Stimulated activated CD4-positive, alpha-beta T cell treated with anti-CD3 and anti-CD28 coated beads, Interleukin-2, amount 100 ng/mL, for 48 hours (primary cell): ENCODE results near the gene ERF.
A peak's percentile ranks its signal among the peaks of the same experiment; 100 is the strongest.
"Not testable (repeated sequence)": the region's sequence is repeated elsewhere in the genome, so short reads cannot be mapped to it uniquely, and the experiment has no call there.

Experiments
- DNase-seq, 2 donors: peaks; one replicate each; pipeline ENCODE4 v3.0.0-alpha.2; 2020

The ERF gene

DNA sequence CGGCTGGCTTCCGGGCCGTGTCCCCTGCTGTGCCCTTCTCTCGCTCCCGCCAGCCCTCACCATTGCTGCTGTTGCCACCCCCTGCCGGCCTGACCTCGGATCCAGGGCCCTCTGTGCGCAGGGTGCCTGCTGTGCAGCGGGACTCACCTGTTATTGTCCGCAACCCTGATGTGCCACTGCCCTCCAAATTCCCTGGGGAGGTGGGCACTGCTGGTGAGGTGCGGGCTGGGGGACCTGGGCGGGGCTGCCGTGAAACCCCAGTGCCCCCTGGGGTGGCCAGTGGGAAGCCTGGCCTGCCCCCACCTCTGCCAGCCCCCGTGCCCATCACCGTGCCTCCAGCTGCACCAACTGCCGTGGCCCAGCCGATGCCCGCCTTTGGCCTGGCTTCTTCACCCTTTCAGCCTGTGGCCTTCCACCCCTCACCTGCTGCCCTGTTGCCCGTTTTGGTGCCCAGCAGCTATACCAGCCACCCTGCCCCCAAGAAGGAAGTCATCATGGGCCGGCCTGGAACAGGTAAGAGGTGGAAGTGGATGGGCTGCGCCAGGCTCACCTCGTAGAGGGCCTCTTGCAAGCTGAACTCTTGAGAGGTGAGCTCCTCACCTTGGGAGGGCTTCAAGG lies 19.2 kb upstream of the ERF start:
- DNase-seq = no peak

DNA sequence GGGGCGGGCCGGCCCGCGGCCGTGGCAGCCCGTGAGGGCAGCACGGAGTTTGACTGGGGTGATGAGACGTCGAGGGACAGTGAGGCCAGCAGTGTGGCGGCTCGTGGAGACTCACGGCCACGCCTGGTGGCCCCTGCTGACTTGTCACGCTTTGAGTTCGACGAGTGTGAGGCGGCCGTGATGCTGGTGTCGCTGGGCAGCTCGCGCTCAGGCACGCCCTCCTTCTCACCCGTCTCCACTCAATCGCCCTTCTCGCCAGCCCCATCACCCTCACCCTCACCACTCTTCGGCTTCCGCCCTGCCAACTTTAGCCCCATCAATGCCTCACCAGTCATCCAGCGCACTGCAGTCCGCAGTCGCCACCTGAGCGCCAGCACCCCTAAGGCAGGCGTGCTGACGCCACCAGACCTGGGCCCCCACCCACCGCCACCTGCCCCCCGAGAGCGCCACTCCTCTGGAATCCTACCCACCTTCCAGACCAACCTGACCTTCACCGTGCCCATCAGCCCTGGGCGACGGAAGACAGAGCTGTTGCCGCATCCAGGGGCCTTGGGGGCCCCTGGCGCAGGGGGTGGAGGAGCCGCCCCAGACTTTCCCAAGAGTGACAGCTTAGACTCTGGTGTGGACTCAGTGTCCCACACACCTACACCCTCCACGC lies 18.6 kb upstream of the ERF start:
- no peak for DNase-seq

DNA sequence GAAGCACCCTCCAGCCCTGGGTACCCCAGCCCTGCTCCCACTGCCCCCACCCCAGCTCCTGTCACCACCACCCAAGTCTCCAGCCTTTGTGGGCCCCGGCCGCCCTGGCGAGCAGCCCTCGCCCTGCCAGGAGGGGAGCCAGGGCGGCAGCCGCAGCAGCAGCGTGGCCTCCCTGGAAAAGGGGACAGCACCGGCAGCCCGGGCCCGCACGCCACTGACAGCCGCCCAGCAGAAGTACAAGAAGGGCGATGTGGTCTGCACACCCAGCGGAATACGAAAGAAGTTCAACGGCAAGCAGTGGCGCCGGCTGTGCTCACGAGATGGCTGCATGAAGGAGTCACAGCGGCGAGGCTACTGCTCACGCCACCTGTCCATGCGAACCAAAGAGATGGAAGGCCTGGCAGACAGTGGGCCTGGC lies 18.1 kb upstream of the ERF start:
- no peak for DNase-seq

DNA sequence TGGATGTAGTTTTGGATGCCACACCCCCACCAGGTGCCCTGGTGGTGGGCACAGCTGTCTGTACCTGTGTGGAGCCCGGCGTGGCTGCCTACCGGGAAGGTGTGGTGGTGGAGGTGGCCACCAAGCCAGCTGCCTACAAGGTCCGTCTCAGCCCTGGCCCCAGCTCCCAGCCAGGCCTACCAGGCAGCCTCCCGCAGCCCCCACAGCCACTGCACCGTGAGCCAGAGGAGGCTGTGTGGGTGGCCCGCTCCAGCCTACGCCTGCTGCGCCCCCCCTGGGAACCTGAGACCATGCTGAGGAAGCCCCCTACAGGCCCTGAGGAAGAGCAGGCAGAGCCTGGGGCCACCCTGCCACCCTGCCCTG lies 17.6 kb upstream of the ERF start:
- DNase-seq = no peak

DNA sequence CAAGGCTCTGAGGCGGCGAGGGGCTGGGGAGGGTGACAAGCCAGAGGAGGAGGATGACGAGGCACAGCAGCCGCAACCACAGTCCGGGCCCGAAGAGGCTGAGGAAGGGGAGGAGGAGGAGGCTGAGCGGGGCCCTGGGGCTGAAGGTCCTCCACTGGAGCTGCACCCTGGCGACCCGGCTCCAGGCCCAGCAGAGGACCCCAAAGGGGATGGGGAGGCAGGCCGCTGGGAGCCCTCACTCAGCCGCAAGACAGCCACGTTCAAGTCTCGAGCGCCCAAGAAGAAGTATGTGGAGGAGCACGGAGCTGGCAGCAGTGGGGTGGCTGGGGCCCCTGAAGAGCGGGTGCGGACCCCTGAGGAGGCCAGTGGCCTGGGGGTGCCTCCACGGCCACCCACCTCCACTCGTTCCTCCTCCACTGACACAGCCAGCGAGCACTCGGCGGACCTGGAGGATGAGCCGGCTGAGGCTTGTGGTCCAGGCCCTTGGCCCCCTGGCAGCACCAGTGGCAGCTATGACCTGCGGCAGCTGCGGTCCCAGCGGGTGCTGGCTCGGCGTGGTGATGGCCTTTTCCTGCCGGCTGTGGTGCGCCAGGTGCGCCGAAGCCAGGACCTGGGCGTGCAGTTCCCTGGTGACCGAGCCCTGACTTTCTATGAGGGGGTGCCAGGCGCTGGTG lies 17.1 kb upstream of the ERF start:
- DNase-seq = no peak

DNA sequence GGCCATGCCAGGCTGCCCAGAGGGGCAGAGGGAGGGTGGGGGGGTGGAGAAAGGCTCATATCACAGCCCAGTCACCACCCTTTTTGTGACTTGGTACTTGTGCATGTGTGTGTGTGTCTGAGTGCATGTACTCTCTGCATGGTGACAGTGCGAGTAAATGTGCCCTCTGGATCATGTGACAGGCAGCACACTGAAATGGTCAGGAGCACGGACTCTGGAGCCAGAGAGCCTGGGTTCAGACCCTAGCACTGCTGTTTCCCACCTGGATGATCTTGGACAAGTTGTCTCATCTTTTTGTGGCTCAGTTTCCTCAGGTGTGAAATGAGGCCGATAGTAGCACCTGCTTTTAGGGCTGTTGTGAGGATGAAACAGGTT lies 16.1 kb upstream of the ERF start:
- DNase-seq = no peak

DNA sequence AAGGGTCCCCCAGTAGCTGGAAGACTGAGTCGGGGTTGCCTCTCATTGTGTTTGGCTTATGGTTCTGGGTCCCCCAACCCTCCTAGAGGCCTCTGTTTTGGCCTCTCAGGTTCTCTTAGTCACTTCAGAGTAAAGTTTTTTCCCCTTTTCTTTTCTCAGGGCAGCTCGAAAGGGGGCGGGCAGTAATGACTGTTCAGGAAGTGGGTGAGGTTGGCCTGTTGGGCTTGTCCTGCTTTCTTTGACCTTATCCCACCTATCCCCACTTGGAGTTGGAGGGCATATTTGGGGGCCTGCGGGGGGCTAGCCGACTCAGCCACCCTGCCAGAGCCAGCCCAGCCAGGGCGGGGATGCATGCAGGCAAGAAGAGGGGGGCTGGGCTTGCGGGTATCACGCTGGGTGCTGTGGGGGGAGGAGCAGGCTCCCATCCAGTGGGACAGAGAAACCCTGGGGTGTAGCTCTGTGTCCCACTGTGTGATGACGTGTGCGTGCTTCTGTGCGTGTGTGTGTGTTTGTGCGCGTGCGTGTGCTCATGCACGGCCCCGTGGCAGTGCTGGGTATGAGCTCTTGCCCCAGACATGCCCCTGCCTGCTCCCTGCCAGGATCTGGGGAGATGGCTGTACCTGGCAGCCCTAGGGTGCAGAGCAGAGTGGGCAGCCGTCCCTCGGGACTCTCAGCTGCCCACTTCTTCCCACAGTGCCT lies 15.6 kb upstream of the ERF start:
- peak; percentile 53 to 56 for DNase-seq

DNA sequence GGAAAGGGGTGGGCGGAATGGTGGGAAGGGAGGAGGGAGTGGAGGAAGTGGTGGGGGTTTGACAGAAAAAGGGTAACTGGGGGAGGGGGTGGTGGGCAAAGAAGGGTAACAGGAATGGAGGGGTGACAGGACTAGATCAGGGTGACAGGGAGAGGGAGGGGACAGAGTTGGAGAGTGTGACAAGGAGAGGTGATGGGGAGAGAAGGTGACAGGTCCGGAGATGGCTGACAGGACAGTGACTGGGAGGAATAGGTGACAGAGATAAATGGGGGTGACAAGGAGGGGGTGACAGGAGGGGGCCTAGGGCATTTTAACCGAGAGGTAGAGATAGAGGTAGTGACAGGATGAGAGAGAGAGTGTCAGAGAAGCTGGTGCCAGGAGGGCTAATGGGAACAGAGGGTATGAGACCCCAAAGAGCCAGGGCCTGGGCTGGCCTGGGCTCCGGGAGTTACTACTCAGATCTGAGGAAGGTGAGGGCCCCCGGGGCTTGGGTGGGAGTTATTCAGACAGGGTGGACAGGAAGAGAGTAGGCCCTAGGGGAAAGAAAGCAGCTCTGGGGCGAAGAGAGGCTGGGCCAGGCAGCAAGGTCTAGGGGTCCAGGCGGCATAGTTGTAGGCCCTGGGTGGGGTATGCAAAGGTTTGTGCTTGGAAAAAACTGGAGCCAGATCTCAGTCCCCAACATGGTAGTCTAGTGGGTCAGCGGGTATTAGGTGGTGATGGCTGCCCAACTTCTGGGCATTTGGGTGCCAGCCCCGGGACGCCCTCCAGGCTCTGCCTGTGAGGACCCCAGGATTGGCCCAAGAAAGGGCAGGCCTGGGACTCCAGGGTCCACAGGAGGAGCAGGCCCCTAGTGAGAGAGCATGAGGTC lies 14.8 kb upstream of the ERF start:
- no peak for DNase-seq

DNA sequence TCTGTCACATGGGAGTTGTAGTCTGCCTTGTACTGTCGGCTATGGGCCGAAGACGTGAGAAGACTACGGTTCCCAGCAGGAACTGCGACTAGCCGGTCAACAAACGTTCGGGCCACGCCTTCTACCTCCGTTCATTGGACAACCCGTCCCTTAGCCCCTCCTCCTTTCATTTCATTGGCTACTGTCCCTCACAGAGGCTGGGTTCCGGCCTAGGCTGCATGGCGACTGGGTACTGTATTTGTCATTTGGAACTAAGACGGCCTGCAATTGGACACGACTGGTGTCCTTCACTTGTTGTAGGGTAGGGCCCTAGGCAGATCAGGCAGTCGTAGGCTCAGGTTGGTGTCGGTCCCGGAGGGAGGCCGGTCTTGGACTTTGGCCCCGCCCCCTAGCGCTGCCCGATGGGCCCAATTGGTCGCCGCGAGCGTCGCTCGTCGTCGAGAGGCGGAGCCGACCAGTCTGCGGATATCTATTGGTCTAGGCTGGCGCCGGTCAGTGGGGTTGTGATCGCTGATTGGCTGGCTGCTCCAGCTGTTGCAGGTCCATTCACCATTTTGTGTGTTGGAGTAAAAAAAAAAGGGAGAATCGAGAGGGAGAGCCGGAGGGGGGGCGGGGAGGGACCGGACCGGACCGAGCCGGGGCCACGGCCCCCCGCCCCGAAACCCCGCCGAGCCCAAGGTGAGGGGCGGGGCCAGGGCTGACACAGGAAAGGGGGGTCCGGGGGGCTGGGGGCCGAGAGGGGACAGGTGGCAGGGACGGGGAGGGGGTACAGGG lies 14.0 kb upstream of the ERF start, which contains the start of gene CIC:
Gene CIC (plus strand): TSS at position 549 of the 774 bp plus-strand sequence. CDS start 2,532 bp downstream, outside the sequence.
- DNase-seq = peak; percentile 97 to 98

DNA sequence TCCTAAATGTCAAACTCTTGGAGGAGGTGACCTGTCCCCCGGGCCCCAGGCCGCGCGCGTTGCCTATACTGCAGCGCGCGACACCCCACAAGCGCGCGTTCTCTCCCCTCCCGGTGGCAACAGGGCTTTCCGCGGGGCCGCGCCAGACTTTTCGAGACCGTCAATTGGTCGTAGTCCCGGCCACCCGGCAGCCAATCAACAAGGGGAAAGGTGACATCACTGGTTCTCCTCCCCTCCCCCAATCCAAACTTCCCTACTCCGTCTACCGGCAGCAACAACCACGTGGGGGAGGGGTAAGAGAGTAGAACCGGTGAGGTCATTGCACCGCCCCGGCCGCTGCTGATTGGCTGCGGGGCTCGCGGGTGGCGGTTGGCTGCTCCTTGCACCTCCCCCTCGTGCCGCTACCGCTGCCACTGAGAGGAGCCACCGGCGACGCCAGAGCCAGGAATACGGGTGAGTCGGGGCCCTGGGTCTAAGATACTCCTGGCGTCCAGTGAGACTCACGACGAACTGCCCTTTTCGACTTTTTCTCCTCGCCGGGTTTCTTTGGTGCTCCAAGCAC lies 13.3 kb upstream of the ERF start:
- peak; percentile 93 to 96 for DNase-seq

DNA sequence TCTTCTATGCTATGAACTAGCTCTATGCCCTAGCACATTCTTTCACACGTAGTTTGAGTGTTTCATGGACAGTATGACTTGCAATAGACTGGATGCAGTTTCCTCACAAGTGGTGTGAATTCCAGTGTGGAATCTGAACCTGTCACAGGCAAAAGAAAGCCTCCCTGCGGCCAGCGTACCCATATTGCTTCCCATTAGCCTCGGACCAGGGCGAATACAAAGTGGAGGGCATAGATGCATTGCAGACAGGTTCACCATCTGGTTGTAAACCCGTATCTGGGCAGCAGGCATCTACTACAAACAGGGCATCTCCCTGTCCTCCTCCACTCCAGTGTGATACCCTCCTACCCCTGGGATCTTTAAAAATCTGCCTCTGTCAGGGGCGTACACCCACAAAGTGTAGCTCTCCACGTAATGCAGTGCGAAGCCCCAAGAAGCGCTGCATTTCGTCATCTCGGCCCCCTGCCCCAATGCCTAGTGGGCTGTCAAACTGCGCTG lies 12.8 kb upstream of the ERF start:
- DNase-seq = no peak

DNA sequence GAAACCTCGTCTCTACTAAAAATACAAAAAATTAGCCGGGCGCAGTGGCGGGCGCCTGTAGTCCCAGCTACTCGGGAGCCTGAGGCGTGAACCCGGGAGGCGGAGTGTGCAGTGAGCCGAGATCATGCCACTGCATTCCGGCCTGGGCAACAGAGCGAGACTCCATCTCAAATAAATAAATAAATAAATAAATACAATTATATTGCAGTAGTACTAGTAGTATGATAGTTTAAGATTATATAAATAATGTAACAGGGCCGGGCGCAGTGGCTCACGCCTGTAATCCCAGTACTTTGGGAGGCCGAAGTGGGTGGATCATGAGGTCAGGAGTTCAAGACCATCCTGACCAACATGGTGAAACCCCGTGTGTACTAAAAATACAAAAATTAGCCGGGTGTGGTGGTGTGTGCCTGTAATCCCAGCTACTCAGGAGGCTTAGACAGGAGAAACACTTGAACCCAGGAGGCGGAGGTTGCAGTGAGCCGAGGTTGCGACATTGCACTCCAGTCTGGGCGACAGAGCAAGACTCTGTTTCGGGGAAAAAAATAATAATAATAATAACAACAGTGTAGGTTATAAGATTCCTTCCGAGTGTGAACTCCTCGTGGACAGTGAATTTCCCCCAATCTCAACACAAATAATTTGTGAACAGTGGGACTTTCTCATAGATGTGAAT lies 12.1 kb upstream of the ERF start:
- not testable (repeated sequence) for DNase-seq

DNA sequence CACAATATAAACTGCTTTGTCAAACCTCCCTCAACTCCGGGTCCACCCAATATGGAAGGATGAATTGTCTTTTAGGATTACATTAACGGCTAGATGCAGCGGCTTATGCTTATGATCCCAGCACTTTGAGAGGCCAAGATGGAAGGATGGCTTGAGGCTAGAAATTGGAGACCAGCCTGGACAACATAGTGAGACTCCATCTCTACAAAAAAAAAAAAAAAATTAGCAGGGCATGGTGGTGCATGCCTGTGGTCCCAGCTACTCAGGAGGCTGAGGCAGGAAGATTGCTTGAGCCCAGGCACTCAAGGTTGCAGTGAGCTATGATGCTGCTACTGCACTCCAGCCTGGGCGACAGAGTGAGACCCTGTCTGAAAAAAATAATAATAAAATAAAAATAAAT lies 11.2 kb upstream of the ERF start:
- not testable (repeated sequence) for DNase-seq

DNA sequence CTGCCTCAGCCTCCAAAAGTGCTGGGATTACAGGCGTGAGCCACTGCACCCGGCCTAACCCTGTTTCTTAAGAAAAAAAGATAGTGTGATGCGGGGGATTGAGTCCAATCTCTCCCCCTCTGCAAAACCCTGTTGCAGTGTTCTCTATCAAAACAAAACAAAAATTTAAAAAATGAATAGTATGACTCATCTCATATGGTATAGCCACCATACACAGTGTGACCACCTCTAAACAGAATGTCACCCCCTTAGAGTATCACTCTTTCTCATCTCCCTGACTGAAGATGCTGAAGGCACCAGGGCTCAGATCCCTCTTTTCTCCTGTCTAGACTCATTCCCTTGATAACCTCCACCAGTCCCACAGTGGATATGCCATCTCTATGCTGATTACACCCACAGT lies 6.8 kb upstream of the ERF start:
- no peak for DNase-seq

DNA sequence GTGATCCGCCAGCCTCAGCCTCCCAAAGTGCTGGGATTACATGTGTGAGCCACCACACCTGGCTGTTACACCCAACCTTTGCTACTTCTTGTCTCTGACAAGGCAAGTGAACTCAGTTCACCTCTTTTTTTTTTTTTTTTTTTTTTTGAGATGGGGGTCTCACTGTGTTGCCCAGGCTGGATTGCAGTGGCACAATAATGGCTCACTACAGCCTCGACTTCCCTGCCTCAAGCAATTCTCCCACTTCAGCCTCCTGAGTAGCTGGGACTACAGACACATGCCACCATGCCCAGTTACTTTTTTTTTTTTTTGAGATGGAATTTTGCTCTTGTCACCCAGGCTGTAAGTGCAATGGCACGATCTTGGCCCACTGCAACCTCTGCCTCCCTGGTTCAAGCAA lies 2.9 kb upstream of the ERF start:
- DNase-seq = not testable (repeated sequence)

DNA sequence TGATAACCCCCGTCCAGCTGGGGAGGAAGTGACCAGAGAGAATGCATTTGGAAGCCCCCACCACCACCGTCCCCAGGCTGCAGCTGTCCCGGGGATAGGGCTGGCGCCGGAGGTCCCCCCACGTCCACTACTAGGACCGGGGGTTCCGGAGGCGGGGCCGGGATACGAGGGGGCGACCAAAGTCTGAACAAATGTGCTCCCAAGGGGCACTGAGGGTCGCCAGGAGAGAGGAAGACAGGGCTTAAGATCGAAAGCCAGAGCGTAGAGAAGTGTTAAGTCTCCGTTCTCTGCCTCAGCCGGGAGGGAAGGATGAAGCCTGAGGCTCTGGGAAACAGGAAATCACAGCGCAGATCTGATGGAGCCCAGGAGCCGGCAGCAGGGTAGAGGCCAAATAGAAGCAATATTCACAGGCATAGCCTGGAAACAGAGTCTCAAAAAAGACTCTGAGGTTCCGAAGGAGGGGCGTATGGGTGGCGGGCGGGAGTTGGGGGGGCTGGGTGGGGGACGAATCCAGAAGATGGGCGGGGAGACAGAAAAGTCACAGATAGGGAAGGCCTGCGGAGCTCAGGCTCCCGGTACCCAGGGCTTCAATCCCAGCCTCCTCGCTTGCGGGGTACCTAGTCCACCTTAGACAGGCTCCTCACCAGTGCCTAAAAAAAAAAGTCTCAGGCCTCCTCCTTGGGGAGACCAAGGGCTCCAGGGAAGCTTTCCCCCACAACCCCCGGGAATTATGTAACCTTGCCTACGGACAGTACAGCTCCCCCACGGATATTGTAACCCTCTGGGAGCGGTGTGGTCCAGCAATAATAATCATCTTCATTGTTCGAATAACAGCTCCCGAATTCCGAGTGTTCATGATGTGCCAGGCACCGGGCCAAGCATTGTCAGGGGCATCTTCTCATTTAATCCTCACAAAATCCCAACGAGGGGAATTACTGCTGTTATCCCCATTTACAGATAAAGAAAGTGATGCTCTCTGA lies 1.1 kb upstream of the ERF start:
- no peak for DNase-seq

DNA sequence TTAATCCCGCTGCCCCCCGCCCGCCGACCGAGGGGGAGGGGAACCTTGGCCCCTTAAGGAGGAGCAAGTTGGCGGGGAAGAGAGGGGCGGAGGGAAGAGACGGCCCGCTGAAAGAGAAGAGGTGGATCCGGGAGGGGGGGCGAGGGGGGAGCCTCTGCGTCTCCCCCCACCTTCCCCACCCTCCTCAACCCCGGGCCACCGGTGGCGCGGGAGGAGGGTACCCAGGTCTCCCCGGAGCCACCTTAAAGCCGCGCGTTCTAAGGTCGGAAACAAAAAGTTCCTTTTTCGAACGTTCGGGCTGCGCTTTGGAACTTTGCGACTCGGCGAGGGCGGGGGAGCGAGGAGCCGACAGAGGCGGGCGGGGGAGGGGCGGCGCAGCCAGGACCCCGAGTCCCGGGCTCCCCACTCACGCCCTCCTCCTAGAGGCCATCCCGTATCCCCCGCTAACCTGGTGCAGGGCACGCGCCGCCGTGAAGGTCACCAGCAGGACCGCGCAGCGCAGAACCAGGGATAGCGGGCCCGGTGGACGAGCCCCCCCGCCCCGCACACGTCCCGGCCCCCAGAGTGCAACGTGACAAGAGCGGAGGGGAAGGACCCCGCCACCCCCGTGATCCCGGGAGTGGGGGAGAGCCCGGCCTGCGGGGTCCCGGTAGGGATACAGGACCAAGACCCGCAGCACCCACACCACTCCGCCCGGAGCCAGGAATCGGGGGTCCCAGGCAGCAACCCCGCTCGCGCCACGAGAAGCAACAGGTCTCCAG lies 659 bp downstream of the ERF start:
- peak; percentile 64 to 66 for DNase-seq

DNA sequence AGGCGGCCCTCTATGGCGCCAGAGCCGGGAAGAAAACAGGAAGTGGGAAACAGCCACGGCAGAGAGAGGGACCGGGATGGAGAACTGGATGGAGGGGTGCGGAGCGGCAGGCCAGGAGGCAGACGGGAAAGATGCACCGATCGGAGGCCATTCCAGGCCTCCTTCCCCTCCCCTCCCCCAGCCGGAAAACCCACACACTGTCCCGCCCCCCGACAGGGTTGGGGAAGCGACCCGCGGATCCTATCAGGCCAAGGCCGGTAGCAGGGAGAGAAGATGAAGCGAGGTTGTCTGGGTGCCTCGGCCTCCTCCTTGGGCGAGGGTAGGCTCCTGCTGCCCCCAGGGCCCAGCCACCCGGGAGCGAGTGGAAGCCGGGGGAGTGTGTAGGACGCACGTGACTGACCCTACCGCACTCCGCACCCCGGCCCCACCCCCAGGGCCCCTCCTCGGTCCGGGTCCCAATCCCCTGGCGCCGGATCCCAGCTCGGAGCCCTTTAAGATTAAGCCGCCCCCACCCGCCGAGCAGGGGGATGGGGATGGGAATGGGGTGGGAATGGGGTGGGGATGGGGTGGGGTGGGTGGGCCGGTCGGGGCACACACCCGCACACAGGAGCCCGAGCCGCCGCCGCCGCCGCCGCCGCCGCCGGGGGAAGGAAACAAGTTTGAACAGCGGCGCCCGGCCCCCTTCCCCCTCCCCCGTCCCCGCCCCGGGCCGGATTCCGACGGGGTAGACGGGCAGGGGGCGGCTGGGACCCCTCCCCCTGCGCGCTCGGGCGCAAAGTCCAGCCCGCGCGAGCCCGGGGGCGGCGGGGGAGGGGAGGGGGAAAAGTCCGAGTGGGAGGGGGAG lies 1.5 kb downstream of the ERF start:
- DNase-seq = peak; percentile 50 to 57
